ENCODE data around the gene FAM204A.

Gene FAM204A

DNA sequence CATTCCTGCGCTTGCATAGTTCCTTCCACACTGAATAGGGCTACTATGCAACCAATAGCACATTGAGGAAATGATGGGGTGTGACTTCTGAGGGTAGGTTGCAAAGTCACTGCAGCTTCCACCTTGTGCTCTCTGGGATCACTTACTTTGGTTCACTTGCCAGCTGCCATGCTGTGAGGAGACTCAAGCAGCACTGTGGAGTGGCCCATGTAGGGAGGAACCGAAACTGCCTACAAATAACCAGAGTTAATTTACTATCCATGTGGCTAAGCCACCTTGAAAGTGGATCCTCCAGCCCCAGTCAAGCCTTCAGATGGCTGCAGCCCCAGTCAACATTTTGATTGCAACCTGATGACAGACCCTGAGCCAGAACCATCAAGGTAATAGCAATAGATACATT is 64.3 kb downstream of the FAM204A start:
- DNase-seq, result no peak

DNA sequence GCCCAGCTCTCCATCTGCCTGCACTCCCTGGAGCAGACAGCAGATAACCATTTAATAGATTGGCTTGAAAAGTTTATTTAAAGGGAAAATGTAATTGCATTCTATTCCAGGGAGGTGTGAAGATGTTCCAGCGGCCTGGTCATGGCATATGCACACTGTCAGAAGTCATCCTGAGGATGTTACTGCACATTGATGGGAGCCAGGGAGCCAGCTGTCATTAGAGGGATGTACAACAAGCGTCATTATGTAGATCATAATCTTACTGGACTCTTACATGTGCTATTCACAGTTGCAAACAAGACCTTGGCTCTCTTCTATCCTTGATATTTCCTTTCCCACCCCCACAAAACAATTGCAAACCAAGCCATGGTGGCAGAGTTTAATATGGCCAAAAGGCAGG is 65.4 kb downstream of the FAM204A start:
- DNase-seq, result no peak

DNA sequence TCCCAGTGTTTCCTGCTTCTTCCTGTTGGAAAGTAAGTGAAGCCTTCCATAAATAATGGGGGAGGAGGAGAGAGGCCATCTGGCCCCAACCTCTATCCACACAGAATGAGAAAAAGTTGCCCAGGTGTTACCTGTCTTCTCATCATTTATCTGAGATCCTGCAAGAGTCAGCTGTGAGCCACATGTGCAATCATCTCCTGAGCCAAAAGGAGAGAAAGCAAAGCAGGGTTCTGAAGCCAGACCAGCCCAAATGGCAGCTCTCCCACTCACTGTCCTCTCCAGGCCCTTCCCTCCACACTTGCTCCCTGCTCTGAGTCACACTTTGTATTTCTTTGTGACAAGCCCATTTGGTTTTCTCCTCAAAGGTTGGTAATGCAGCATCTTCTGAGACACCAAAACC is 65.9 kb downstream of the FAM204A start:
- DNase-seq, result no peak

DNA sequence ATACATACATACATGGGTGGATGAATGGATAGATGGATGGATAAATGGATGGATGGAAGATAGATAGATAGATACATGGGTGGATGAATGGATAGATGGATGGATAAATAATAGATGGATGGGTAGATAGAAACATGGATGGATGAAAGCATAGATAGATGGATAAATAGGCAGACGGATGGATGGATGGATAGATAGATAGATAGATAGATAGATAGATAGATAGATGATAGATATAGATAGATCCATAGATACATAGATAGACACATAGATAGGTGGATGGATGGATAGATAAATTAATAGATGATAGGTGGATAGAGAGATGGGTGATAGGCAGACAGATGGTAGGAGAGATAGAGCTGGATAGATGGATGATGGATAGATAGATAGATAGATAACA is 68.5 kb downstream of the FAM204A start:
- no peak for DNase-seq

DNA sequence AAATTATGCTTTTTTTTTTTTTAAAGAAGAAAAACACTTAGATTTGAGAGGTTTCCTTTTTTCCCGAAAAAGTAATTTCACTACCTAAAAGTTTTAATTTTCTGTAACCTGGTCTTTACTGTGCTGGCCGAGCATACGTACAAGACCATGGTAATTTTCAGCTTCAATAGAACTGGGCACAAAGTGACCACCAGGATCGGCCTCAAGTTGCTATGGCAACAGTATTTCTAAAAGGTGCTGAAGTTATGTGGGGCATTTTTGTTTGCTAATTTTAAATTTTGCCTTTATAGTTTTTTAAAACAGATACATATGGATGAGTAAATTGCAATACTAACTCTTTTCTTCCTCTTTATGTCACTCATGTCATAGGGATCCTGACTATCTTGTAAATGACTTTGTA is 69.4 kb downstream of the FAM204A start:
- no peak for DNase-seq

DNA sequence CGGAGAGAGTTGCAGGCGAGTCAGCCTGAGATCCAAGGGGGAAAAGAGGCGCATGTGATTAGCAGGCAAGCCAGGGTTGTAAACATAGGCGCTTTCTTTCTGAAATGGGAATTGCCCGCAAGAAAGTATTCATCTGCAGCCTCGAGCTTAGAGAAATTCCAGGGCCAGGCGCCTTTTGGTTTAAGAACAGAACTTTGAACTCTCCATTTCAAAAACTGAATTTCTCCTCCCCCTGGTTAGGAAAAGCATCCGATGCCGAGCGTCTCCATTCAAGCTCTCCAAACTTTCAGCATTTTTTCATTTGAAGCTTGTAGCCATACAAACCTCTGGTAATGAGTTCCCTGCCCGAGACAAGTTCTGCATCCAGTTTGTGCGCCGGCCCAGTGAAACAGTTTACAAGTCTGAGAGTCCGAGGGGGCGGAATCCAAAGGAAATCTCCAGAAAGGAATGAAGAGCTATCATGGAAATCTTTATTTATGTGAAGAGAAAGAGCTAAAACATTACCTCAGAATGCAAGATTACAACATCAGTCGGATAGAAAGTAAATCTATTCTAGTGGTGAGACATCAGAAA is 69.9 kb downstream of the FAM204A start:
- DNase-seq, result no peak

DNA sequence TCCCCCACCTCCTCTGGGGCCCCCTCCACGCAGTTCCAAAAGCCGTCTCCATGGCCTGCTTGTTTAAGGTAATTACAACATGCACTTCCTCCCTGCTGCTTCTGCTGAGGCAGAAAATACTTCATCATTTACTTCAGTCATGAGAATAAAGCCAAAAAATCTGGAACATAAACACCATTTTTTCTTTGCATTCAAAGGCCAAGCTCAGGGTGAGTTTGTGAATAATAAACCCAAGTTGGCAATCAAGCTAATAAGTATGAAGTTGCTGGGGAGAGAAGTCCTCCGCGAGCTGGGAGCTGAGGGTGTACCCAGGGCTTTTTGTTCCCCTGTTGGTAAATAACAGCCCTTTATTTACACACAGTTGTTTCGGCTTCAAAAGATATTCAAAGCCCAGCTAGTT is 70.5 kb downstream of the FAM204A start:
- no peak for DNase-seq

DNA sequence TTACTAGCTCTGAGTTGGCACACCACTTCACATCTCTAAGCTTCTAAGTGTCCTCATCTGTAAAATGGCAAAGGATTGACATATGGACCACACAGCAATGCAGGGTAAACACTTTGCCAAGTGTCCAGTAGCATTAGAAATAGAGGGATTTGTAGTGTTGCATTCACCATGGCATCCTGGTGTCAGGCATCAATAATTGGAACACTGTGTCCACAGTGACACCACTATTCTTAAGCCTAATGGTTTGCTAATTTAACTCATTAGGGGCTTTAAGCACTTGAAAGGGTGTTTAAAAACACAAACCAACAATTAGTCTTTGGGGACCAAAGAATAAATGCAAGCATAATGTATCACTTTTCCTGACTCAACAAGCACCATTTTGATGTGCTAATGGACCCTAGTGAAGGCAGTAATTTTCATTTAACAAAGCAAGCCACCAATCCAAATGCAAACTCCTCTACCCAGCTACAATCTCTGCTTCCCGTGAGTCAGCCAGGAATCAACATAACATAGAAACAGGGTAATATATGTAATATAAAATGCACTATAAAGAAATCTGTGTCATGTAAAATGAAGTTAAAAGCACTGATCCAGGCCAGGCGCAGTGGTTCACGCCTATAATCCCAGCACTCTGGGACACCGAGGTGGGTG is 75.9 kb downstream of the FAM204A start:
- no peak for DNase-seq

DNA sequence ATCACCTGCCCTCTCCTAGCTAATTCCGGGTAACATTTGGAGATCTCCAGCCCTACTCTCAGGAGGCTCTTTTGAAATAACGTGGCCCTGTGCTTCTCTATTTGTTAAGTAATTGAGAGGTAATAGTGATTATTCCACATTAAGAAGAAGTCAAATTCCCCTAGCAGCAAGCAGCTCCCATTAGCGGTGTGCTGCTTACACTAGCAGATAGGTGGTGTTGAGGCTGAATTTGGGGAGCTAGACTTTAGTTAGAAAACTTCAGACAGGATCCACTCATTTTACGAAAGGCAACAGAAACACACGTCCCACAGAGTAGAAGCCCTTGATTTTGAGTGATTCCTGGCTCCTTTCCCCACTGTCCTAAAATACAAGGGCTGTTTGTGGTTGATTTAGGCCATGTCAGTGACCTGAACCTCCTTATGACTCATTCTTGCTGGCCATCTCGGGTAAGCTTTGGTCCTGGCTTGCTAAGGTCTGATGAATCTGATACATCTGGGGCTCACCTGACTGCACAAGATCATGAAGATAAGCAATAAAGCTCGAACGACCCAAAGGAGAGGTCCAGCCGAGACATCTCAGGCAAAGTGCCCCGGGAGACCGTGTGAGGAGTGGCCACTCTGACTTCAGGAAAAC is 77.2 kb downstream of the FAM204A start:
- no peak for DNase-seq

DNA sequence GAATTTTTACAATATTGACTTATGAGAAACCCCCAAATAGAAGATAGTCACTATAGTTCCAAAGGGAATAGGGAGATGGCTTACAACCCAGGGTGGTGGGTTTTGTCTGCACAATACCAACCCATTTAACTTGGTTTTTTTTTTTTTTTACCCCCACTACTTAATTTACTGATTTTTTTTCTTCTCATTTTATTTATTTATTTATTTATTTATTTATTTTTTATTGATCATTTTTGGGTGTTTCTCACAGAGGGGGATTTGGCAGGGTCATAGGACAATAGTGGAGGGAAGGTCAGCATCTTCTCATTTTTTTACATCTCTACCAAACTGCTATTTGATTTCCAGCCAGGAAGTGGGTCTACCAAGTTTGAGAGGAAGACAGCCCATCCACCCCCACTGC is 77.9 kb downstream of the FAM204A start:
- no peak for DNase-seq

DNA sequence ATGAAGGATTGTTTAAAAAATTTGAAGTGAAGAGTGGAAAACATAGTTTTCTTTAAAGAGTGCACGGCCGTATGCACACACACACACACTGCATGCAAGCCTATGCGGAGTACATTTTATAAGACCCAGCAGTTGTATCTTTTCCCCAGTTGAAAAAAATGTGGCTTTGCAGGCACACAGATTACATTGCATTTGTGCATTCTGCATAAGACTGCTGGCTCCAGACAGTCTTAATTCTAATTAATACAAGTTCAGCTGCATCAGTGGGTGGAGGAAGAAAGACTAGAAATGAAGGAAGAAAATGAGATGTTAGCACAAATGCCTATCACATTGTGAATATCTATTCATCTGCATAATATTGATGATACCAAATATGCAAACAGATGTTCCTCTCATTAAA is 79.6 kb downstream of the FAM204A start:
- no peak for DNase-seq

DNA sequence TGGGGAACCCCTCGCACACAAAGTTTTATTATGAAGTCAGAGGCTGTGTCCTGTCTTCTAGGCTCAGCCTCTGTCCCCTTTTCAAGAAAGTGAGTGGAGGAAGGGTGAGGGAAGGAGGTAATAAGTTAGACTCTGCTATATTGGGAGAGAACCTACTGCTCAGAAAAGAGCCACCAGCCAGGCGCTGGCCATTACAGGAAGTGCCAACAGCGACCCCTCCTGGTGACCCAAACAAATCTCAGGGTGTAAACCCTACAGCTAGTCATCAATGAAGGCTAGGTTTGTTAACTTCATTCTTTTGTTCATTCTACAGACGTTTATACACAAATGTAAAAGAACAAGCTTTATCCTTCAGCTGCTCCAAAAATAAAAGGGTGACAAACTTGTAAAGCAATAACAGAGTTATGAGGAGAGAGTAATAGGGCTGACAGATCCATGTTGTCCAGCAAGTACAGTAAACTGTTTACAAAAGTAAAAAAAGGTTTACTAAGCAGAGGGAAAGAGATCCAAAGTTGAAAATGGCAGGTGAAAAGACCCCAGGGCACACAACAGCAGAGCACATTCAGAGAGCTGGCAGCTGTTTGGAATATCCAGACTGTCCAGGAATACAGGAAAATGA is 82.7 kb downstream of the FAM204A start:
- DNase-seq, result peak; percentile 20 to 33

DNA sequence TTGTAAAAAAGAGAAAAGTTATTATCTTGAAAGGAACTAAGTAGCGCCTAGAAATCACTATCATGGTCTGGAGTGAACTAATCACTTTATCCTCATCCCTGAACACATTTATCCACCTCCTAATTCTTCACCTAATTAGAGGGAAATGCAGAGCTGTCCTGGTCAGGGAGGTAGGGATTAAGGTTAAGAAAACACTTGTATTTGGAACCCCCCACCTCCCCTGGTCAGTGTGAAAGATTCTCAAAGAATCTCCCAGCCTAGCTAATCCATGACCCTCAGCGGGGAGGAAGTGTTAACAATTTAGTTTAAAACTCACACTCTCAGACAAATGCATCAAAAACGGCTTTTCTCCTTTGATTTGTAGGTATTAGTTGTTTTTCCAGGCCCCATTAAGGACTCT is 83.8 kb downstream of the FAM204A start:
- DNase-seq, result no peak

DNA sequence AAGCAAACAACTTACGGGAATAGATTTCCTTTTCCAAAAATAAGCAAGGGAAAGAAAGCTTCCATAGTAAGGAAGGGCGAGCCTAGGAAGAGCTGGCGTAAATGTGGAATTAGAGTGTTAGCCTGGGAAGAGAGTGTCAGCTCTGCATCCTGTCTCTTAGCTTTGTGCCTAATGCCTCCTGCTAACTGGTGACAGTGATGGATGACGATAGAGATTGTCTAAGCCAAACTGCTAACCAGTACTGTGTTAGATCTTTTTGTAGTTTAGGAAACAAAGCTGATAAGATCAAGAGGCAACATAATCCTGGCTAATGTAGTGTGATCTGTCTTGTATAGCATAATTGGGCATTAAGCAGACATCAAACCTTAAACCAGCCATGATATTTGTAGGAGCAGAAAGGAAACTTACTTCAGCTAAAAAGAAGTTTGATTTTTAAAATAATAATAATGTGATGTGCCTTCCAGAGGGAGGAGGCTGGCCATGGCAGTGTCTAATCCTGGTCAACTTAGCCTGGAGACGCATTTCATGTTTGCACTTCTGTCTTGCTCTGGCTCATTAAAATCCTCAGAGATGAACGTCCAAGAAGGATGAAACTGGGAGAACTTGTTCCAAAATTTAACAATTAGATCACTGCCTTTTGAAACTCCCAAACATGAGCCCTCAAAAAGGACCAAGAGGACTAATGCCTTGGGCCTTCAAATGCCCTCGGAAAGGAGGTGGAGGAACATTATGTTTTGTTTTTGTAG is 85.1 kb downstream of the FAM204A start:
- no peak for DNase-seq

DNA sequence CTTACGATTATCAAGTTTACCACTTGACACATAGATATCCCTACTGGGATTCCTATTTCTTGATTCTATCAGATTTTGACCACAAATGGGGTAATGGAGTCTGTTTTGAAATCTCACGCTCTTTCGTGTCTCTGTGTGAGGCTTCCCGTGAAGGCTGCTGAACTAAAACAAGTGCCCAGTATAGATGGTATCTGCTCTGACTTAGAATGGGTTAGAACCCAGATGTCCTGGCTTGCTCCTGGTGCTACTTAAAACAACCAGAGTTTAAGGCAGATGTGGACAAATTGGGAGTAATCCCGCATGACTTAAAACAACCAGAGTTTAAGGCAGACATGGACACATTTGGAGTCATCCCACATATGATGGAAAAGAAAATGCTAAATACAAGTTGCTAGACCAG is 85.9 kb downstream of the FAM204A start:
- DNase-seq, result no peak

DNA sequence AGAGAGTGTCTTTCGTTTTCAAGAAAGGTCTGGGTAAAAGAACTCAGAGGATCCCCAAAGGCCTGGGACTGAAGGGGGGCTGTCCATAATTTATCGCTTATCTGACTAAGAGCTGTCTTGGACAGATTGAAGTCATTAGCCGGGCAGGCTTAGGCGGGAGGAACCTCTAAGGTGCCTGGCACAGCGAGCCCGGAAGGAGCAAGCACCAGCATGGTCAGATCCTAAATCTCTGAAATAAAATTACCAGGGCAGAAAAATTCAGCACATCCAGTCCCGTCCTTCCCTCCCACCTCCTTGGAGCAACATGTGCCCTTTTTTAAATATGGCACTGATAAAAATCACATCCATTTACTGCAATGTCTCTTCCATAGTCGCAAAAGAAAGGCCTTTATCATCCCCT is 86.8 kb downstream of the FAM204A start:
- no peak for DNase-seq

DNA sequence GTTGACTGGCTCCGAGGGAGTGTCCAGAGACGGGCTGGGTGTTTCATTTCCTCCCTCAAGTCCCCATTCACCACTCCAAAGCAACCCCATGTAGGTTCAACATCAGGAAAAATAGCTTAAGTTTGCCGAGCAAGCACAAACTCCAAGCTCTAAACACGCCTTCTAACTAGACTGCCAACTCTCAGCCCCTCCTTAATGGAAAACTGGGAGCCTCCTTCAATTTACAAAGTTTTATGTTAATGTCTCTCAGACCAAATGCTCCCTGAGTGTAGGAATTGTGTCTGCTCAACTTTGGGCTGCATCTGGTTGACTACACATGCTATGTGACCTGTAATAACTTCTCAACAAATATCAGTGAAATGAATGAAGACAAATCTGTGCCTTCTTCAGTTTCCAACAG is 87.5 kb downstream of the FAM204A start:
- no peak for DNase-seq

DNA sequence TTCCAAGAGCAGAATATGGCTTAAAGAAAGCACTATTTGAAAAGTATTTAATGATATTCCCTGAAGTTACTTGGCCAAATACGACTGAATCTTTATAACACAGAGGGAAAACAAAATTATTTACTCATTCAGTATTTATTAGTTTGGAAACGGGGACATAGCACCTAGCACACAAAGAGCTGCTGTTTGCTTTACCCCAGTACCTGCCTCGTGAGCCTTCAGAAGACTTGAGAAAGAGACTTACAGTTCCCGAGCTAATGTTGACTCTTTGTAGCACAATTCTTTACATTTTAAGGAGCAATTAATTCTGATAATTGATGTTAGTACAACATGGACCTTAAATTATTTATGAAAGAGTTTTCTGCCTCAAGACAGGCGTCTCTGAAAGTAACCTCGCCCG is 88.7 kb downstream of the FAM204A start:
- DNase-seq, result no peak

DNA sequence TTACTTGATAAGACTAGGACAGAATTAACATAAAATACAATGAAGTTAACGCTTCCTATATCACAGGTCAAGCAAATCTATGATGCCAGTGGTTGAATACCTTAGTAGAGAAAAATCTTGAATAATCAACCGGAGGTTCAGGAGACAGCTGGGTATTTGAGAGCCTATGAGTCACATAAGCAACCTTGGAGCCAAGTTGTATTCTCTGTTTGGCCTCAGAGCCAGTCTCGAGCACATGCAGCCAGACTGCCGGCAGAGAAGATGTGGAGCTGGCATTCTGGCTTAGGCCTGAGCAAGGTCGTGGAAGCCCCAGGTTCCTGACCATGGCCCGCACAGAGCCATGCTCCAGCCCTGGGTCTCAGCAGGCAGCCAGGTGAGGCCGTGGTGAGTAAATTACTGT is 90.3 kb downstream of the FAM204A start:
- no peak for DNase-seq

DNA sequence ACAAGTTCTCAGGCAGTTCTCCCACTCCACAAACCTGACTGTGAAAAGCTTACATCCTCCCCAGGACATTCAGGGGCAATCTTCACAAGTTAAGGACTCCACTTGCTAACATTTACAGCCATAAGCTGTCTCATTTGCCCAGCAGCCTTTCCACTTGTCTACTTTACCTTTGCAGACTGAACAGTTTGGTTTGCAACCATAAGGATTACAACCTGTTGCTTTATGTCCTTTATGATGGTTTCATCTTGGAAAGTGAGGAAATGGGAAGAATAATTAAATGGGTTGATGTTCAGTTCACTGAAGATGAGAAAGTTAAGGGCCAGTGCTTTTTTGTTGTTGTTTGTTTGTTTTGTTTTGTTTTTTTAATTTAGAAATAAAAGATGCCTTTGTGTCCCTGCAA is 92.4 kb downstream of the FAM204A start:
- no peak for DNase-seq
